Kidney epithelial cell (primary cell): ENCODE measurements around the gene MSL3B.
A peak's percentile ranks its signal among the peaks of the same experiment; 100 is the strongest.

Source experiments
- DNase-seq: peaks from one replicate; pipeline ENCODE4 v3.0.0-alpha.2; 2010; ENCODE audit warnings: low read depth
- H3K27me3 ChIP-seq: 2 replicates; pipeline ENCODE4 v1.6.0; 2011; ENCODE audit warnings: low read length; ENCODE audit not compliant: control insufficient read depth, insufficient read depth
- H3K36me3 ChIP-seq: 2 replicates; pipeline ENCODE4 v1.5.1; 2011; ENCODE audit warnings: low read length; ENCODE audit not compliant: control insufficient read depth, insufficient read depth
- H3K4me3 ChIP-seq: 2 replicates; pipeline ENCODE4 v1.5.1; 2011; ENCODE audit warnings: low read depth, mild to moderate bottlenecking, control low read depth, low read length
- TF ChIP-seq, protein P1 (sequence below): IDR thresholded peaks from 2 replicates; pipeline ENCODE4 v1.5.1; 2011; ENCODE audit warnings: mild to moderate bottlenecking, moderate library complexity, low read length, control low read depth, inconsistent platforms; ENCODE audit not compliant: insufficient read depth, poor library complexity, severe bottlenecking

Gene MSL3B

GRCh38 chr2:233867993-233868532 lies at the start of gene MSL3B:
MSL3B (minus strand) TSS chr2:233868386.
- DNase-seq, result peak; percentile 4
- Histone ChIP-seq H3K36me3 (no peaks in the 10 kb centered on the region), H3K4me3 (peak within 1 kb of the TSS; percentile 51), H3K27me3 (no peaks in the 10 kb centered on the region)
- TF ChIP-seq, protein P1, sequence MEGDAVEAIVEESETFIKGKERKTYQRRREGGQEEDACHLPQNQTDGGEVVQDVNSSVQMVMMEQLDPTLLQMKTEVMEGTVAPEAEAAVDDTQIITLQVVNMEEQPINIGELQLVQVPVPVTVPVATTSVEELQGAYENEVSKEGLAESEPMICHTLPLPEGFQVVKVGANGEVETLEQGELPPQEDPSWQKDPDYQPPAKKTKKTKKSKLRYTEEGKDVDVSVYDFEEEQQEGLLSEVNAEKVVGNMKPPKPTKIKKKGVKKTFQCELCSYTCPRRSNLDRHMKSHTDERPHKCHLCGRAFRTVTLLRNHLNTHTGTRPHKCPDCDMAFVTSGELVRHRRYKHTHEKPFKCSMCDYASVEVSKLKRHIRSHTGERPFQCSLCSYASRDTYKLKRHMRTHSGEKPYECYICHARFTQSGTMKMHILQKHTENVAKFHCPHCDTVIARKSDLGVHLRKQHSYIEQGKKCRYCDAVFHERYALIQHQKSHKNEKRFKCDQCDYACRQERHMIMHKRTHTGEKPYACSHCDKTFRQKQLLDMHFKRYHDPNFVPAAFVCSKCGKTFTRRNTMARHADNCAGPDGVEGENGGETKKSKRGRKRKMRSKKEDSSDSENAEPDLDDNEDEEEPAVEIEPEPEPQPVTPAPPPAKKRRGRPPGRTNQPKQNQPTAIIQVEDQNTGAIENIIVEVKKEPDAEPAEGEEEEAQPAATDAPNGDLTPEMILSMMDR, result no peak

- TF ChIP-seq, protein P1, result no peak
- H3K4me3 ChIP-seq, result no peak within 1 kb of the TSS
- peaks cover 9% of the 10 kb centered on the region for H3K27me3 ChIP-seq
- DNase-seq, result no peak
- H3K36me3 ChIP-seq, result no peaks in the 10 kb centered on the region
Measured at GRCh38 chr2:233917116-233917515, 48.9 kb upstream of the MSL3B start, which contains the start of gene TRPM8. TRPM8 (plus strand) TSS chr2:233917373; CDS start chr2:233926538, 9,165 bp downstream.

GRCh38 chr2:233915128-233915527 lies 46.9 kb upstream of the MSL3B start:
- no peak overlapping the region for H3K4me3 ChIP-seq
- TF ChIP-seq, protein P1, result peak; percentile 30
- H3K27me3 ChIP-seq, result peaks cover 12% of the 10 kb centered on the region
- DNase-seq, result no peak
- no peaks in the 10 kb centered on the region for H3K36me3 ChIP-seq

GRCh38 chr2:233912691-233913423 lies 44.7 kb upstream of the MSL3B start:
- DNase-seq, result peak; percentile 19

DNA sequence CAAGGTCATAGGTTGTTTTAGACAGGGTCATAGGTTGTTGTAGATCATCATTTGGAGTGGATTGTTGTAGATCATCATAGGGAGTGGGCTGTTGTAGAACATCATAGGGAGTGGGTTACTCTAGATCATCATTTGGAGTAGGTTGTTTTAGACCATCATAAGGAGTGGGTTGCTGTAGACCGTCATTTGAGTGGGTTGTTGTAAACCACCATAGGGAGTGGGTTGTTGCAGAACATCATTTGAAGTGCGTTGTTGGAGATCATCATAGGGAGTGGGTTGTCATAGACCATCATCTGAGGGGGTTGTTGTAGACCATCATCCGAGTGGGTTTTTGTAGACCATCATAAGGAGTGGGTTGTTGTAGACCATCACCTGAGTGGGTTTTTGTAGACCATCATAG lies 39.4 kb upstream of the MSL3B start:
- H3K4me3 ChIP-seq, result no peak overlapping the region
- peaks cover 6% of the 10 kb centered on the region for H3K27me3 ChIP-seq
- TF ChIP-seq, protein P1, result no peak
- no peak for DNase-seq
- H3K36me3 ChIP-seq, result no peaks in the 10 kb centered on the region

More at GRCh38 chr2:233912691-233913423, 44.7 kb upstream of the MSL3B start:
- TF ChIP-seq, protein P1, result no peak
- H3K36me3 ChIP-seq, result no peaks in the 10 kb centered on the region
- H3K4me3 ChIP-seq, result no peak overlapping the region
- H3K27me3 ChIP-seq, result peaks cover 12% of the 10 kb centered on the region
